Measurements from ENCODE around the gene RFX8.

Gene RFX8

DNA sequence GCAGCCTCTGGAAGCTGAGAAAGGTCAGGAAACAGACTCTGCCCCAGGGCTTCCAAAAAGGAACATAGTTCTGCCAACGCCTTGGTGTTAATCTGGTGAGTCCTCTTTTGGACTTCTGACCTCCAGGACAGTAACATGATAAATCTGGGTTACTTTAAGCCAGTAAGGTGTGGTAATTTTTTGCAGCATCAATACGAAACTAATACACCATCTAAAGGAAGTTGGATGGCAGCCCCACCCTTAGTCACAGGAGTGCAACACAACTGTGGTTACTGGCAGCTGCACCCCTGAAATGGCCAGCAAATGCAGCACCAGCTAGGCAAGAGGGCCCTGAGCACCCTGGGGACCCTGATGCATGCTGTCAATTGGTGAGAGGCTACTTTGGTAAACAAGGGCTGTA is 113.4 kb downstream of the RFX8 start:
- no peaks in the 10 kb centered on the region for H3K9me2 ChIP-seq (replicated peaks; ENCODE audit: control insufficient read depth, low read length)
- H3K4me1 ChIP-seq (ENCODE audit: control insufficient read depth, low read length), result no peaks in the 10 kb centered on the region
- no peaks in the 10 kb centered on the region for H3K9me3 ChIP-seq (ENCODE audit: control insufficient read depth, insufficient read depth, low read length)
- no peaks in the 10 kb centered on the region for H3K79me2 ChIP-seq (ENCODE audit: control insufficient read depth, low read length)
- H3F3A ChIP-seq (ENCODE audit: control insufficient read depth, insufficient read depth), result no peaks in the 10 kb centered on the region
- H3K27me3 ChIP-seq (ENCODE audit: control insufficient read depth, low read length), result peaks cover 15% of the 10 kb centered on the region
- no peak overlapping the region for H3K27ac ChIP-seq (ENCODE audit: low read depth, low read length)
- H3K36me3 ChIP-seq (ENCODE audit: control insufficient read depth, low read length), result no peaks in the 10 kb centered on the region
- no peak overlapping the region for H3K4me2 ChIP-seq (ENCODE audit: low read length)
- H3K4me3 ChIP-seq (ENCODE audit: low read length), result no peak overlapping the region
- H4K20me1 ChIP-seq (ENCODE audit: control insufficient read depth, insufficient read depth, low read depth, low read length), result no peaks in the 10 kb centered on the region
- TF ChIP-seq CTCF (IDR thresholded peaks at IDR 0.05; ENCODE audit: low read depth, low read length, poor library complexity, severe bottlenecking), result no peak
- no peak for TF ChIP-seq EZH2phosphoT487 (IDR thresholded peaks at IDR 0.05; ENCODE audit: borderline replicate concordance, low read length)

DNA sequence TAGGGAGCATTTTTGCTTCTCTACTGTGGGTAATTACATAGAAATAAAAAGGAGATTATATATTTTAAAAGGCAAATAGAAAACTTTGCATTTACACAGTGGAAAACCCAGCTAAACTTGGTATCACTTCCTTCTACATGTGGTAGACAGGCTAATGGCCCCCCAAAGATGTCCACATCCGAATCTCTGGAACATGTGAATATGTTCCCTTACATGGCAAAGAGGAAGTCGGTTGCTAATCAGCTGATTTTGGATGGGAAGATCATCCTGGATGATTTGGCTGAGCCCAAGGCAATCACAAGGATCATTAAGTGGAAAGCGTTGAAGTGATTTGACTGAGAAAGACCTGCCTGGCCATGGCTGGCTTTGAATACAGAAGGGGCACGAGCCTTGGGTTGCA is 113.8 kb downstream of the RFX8 start:
- H3K4me2 ChIP-seq (ENCODE audit: low read length), result no peak overlapping the region
- no peaks in the 10 kb centered on the region for H3K4me1 ChIP-seq (ENCODE audit: control insufficient read depth, low read length)
- no peaks in the 10 kb centered on the region for H3K9me2 ChIP-seq (replicated peaks; ENCODE audit: control insufficient read depth, low read length)
- no peaks in the 10 kb centered on the region for H3K9me3 ChIP-seq (ENCODE audit: control insufficient read depth, insufficient read depth, low read length)
- no peak overlapping the region for H3K4me3 ChIP-seq (ENCODE audit: low read length)
- H3K79me2 ChIP-seq (ENCODE audit: control insufficient read depth, low read length), result no peaks in the 10 kb centered on the region
- TF ChIP-seq EZH2phosphoT487 (IDR thresholded peaks at IDR 0.05; ENCODE audit: borderline replicate concordance, low read length) (no peak), CTCF (IDR thresholded peaks at IDR 0.05; ENCODE audit: low read depth, low read length, poor library complexity, severe bottlenecking) (no peak)
- H3F3A ChIP-seq (ENCODE audit: control insufficient read depth, insufficient read depth), result no peaks in the 10 kb centered on the region
- peaks cover 15% of the 10 kb centered on the region for H3K27me3 ChIP-seq (ENCODE audit: control insufficient read depth, low read length)
- H4K20me1 ChIP-seq (ENCODE audit: control insufficient read depth, insufficient read depth, low read depth, low read length), result no peaks in the 10 kb centered on the region
- H3K36me3 ChIP-seq (ENCODE audit: control insufficient read depth, low read length), result no peaks in the 10 kb centered on the region
- no peak overlapping the region for H3K27ac ChIP-seq (ENCODE audit: low read depth, low read length)

GRCh38 chr2:101360232-101360631 is 114.7 kb downstream of the RFX8 start:
- peaks cover 15% of the 10 kb centered on the region for H3K27me3 ChIP-seq (ENCODE audit: control insufficient read depth, low read length)
- H3K36me3 ChIP-seq (ENCODE audit: control insufficient read depth, low read length), result no peaks in the 10 kb centered on the region
- no peaks in the 10 kb centered on the region for H3K9me3 ChIP-seq (ENCODE audit: control insufficient read depth, insufficient read depth, low read length)
- no peaks in the 10 kb centered on the region for H3K79me2 ChIP-seq (ENCODE audit: control insufficient read depth, low read length)
- H3K4me1 ChIP-seq (ENCODE audit: control insufficient read depth, low read length), result no peaks in the 10 kb centered on the region
- no peak overlapping the region for H3K4me2 ChIP-seq (ENCODE audit: low read length)
- no peak overlapping the region for H3K27ac ChIP-seq (ENCODE audit: low read depth, low read length)
- no peaks in the 10 kb centered on the region for H3K9me2 ChIP-seq (replicated peaks; ENCODE audit: control insufficient read depth, low read length)
- no peaks in the 10 kb centered on the region for H4K20me1 ChIP-seq (ENCODE audit: control insufficient read depth, insufficient read depth, low read depth, low read length)
- no peak overlapping the region for H3K4me3 ChIP-seq (ENCODE audit: low read length)
- no peaks in the 10 kb centered on the region for H3F3A ChIP-seq (ENCODE audit: control insufficient read depth, insufficient read depth)
- no peak for TF ChIP-seq CTCF (IDR thresholded peaks at IDR 0.05; ENCODE audit: low read depth, low read length, poor library complexity, severe bottlenecking)
- no peak for TF ChIP-seq EZH2phosphoT487 (IDR thresholded peaks at IDR 0.05; ENCODE audit: borderline replicate concordance, low read length)

All from DOHH2 (cell line).